ENCODE measurements around the gene ANGPTL5. TPM values are rescaled to one million over a fixed set of nuclear protein-coding genes. Genes with fewer than 3 reads are reported as not detected.
A peak's percentile ranks its signal among the peaks of the same experiment; 100 is the strongest.

Gene ANGPTL5
- total RNA-seq, 1 donor from 2014 or later = 1.3 TPM

DNA sequence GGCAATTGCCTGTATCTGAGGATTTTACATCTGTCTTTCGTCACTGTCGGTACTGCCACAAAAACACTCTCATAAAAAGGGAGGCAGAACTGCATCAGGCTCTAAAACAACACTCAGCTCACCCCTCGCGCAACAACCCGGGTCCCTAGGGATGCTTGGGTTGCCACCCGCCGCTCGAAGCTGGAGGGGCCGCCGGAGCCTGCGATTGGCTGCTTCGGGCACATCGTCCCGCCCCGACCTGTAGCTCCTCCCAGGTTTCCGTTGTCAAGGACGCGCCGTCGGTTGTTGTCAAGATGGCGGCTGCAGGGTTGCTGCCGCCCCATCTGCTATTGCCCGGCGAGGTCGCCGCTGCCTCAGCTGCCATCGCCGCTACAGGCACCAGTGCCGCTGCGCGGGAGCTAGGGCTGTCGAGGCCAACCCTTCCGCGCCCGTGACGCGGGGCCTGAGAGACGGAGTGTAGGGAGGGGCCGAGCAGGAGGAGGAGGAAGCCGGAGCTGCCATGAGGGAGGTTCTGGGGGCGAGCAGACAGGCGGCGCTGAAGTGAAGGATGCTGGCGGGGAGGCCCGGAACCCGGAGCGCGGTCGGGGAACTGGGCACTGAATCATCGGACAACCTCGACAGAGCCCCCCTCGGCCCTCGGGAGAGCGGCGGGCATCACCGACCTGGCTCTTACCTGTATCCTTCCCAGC, 1.4 kb downstream of the ANGPTL5 start, which contains the start of gene CEP126:
TSS of gene CEP126 (plus strand) at position 273 of the 689 bp plus-strand sequence. CDS start at position 548, 275 bp downstream.
- DNase-seq = peak; percentile 94
- peak within 1 kb of the TSS; percentile 81 for H3K27ac ChIP-seq (replicated peaks)
- H3K4me1 ChIP-seq = peaks cover 19% of the 10 kb centered on the region
- peak within 1 kb of the TSS; percentile 77 for H3K4me3 ChIP-seq
- H3K36me3 ChIP-seq = no peaks in the 10 kb centered on the region
- intact Hi-C loops (cut with micrococcal nuclease) = no loop called here
- TF ChIP-seq CTCF (IDR thresholded peaks at IDR 0.05; ENCODE audit: borderline replicate concordance) = peak; percentile 58
- no peaks in the 10 kb centered on the region for H3K27me3 ChIP-seq (ENCODE audit: low read depth)
- H3K9me3 ChIP-seq (replicated peaks) = no peaks in the 10 kb centered on the region

DNA sequence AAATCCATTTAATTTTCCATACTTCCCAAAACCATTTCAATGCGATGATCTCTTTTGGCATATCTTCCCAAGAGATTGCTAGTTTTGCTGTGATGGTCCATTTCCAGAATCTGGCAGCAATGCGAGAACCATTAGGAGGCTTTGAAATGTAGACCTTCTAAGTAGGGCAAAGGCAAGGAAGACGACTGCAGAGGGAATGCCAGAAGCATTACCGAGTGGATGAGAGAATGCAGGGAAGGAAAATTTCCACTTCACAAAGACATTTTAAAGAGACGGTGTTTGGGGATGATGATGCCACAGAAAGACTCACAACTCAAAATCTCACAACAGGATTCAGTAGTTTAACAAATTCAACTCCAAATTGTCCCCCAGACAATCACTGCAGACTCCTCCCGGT, 2.0 kb downstream of the ANGPTL5 start:
- no peak for DNase-seq
- intact Hi-C loops (cut with micrococcal nuclease) = no loop called here
- no peaks in the 10 kb centered on the region for H3K9me3 ChIP-seq (replicated peaks)

GRCh38 chr11:101913656-101914055, 2.7 kb downstream of the ANGPTL5 start:
- Histone ChIP-seq H3K9me3 (replicated peaks) (no peaks in the 10 kb centered on the region), H3K27ac (replicated peaks) (no peak overlapping the region), H3K36me3 (no peaks in the 10 kb centered on the region), H3K4me3 (no peak overlapping the region), H3K27me3 (ENCODE audit: low read depth) (no peaks in the 10 kb centered on the region), H3K4me1 (peaks cover 19% of the 10 kb centered on the region)
- intact Hi-C loops (cut with micrococcal nuclease) = no loop called here
- TF ChIP-seq CTCF (IDR thresholded peaks at IDR 0.05; ENCODE audit: borderline replicate concordance) = no peak
- no peak for DNase-seq

More for the DNA sequence above, 2.0 kb downstream of the ANGPTL5 start:
- Histone ChIP-seq H3K27ac (replicated peaks) (peak overlapping the region; percentile 81), H3K4me1 (peaks cover 19% of the 10 kb centered on the region), H3K36me3 (no peaks in the 10 kb centered on the region), H3K4me3 (peak overlapping the region; percentile 77), H3K27me3 (ENCODE audit: low read depth) (no peaks in the 10 kb centered on the region)
- no peak for TF ChIP-seq CTCF (IDR thresholded peaks at IDR 0.05; ENCODE audit: borderline replicate concordance)

DNA sequence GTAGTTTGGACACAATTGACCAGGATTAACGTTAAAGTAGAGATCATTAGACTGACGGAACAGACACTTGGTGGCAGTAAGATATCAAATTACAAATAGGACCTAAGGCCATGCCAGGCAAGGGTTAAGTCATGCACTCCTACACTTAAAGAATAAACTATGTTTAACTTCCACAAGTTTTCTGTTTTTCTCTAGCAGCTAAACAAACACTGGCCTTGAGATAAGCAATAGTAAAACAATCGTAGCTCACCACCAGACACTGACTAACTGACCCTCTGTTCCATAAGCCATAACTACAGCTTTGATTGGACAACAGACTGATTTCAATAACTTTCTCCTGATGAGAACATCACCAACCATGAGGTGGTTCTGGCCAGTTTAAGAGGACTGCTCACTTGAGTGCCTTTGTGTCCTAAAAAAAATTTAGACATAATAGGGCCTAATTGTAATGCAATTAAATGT, 3.5 kb downstream of the ANGPTL5 start:
- no peak overlapping the region for H3K27ac ChIP-seq (replicated peaks)
- intact Hi-C loops (cut with micrococcal nuclease) = no loop called here
- H3K4me1 ChIP-seq = peaks cover 19% of the 10 kb centered on the region
- H3K36me3 ChIP-seq = no peaks in the 10 kb centered on the region
- H3K9me3 ChIP-seq (replicated peaks) = no peaks in the 10 kb centered on the region
- no peak overlapping the region for H3K4me3 ChIP-seq
- no peaks in the 10 kb centered on the region for H3K27me3 ChIP-seq (ENCODE audit: low read depth)
- TF ChIP-seq CTCF (IDR thresholded peaks at IDR 0.05; ENCODE audit: borderline replicate concordance) = no peak
- no peak for DNase-seq

DNA sequence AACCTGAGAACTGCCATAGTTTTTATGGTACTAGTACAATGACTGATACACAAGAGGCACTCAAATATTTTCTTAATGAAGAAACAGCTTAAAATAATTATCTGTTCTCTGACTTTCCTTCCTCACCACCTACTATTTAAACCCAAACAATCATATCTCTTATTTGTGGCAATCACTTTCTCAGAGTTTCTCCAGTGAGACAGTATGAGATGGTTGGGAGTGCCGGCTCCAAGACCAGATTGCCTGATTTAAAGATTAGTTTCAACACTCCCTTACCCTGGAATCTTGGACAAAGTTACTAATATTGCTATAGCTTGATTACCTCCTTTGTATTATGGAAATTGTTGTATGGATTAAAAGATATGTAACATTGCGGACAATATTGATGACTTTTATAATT, 7.2 kb downstream of the ANGPTL5 start:
- Histone ChIP-seq H3K4me3 (no peak overlapping the region), H3K36me3 (no peaks in the 10 kb centered on the region), H3K27ac (replicated peaks) (peak overlapping the region; percentile 39), H3K9me3 (replicated peaks) (no peaks in the 10 kb centered on the region), H3K27me3 (ENCODE audit: low read depth) (no peaks in the 10 kb centered on the region), H3K4me1 (peaks cover 3% of the 10 kb centered on the region)
- DNase-seq = no peak
- intact Hi-C loops (cut with micrococcal nuclease) = no loop called here
- TF ChIP-seq CTCF (IDR thresholded peaks at IDR 0.05; ENCODE audit: borderline replicate concordance) = no peak

All from left ventricle myocardium inferior (tissue), 1 donor.